Kasumi-1 (cell line): Measurements from ENCODE around the gene KMT2A.

Source experiments
- DNase-seq, 2 experiments: peaks; one replicate each; lab custom pipeline; 2025; lab: John Stamatoyannopoulos, UW

The KMT2A gene

DNA sequence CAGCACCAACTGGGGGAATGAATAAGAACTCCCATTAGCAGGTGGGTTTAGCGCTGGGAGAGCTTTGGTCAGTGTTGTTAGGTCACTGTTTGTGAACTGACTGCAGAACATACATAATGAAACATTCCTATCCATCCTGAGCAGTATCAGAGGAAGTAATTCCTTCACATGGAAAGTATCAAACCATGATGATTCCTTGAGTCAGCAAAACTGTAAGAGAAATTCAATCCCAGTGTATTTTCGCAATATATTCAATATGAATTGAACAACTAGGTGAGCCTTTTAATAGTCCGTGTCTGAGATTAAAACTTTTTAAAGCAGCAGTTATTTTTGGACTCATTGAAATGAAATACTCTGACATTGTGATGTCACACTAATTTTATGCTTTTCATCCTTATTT, 48.1 kb downstream of the KMT2A start:
- DNase-seq = no peak

DNA sequence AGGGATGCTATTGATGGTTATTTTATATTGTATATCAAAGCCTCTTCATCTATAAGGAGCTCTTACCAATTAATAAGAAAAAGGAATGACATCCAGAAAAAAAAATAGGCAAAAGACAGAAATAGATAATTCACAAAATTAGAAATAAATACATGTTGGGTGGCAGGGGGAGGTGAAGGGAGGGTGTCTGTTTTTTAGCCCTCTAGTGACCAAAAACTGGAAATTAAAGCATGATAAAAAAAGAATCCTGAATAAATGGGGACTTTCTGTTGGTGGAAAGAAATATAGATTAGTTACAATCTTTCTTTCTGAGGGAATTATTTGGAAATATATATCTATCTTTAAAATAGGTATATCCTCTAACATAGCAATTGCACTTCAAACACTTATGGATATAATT, 49.0 kb downstream of the KMT2A start:
- peak; percentile 2 to 37 for DNase-seq

DNA sequence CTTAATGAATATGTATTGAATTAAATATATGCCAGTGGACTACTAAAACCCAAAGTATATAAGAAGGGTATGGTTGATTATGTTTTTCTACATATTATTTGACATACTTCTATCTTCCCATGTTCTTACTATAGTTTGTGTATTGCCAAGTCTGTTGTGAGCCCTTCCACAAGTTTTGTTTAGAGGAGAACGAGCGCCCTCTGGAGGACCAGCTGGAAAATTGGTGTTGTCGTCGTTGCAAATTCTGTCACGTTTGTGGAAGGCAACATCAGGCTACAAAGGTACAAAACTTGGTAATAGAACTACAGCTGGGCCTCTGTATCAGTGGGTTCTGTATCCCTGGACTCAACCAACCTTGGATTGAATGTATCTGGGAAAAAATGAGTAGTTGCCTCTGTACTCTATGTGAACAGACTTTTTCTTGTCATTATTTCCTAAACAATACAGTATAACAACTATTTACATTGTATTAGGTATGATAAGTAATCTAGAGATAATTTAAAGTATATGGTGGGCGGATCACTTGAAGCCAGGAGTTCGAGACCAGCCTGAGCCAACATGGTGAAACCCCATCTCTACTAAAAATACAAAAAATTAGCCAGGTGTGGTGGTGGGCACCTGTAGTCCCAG, 52.3 kb downstream of the KMT2A start:
- peak; percentile 91 to 95 for DNase-seq

DNA sequence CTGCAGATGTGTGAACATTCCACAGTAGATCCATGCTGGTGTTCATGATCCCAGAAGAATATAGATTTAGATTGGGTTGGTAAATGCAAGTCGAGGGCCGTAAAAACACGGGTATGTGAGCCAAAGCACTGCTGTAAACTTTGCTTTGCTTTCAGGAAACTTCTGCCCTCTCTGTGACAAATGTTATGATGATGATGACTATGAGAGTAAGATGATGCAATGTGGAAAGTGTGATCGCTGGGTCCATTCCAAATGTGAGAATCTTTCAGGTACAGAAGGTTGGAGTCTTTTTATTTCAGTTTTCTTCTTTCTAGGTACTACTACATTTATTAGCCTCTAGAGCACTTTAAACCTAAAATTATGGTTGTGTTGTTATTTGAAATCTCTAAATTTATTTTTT, 54.7 kb downstream of the KMT2A start:
- no peak for DNase-seq

DNA sequence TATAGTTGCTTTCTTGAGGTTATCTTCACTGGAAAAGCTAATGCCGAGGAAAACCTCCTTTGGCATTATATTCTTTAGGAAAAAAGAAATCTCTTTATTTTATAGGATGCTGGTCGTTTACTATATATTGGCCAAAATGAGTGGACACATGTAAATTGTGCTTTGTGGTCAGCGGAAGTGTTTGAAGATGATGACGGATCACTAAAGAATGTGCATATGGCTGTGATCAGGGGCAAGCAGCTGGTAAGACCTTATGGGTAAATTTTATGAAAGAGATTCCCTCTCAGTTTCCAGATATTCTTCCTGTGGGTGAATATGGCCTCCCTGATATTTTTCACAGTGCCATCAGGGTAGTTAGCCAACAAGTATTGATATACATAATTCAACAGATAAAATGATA, 61.5 kb downstream of the KMT2A start:
- no peak for DNase-seq

DNA sequence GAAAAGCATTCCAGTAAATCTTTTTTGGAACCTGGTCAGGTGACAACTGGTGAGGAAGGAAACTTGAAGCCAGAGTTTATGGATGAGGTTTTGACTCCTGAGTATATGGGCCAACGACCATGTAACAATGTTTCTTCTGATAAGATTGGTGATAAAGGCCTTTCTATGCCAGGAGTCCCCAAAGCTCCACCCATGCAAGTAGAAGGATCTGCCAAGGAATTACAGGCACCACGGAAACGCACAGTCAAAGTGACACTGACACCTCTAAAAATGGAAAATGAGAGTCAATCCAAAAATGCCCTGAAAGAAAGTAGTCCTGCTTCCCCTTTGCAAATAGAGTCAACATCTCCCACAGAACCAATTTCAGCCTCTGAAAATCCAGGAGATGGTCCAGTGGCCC, 66.9 kb downstream of the KMT2A start:
- DNase-seq = no peak

DNA sequence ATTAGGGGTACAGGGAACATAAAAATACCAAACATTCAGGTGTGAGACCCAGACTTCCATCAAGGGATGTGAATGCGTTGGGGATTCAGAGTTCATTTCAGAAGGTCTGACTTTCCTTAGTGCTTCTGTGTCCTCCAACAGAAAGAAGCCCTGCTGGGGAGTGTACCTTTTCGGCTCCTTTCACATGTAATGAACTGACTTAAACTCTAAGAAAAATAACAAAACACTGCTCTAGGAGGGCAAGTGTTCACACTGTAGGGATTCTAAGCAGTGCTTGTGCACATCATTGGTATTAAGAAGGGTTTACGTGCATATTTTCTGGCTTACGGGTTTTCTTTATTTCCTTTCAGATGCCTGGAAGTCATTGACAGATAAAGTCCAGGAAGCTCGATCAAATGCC, 75.3 kb downstream of the KMT2A start:
- DNase-seq = no peak

DNA sequence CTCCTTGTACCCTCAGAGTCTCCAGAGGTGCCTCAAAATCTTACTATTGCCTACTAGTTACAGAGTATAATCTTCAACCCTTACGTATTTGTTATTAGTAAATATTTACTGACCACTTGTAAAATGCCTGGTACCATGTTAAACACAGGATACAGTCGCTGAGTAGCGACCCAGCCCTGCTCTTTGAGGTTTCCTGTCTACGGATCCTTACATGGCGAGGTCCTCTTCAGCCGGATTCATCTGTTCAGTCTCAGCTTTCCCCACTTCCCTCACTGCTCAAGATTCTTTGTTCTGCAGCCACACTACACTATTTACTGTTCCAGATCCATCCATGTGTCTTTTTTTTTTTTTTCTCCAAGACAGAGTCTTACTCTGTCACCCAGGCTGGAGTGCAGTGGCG, 77.8 kb downstream of the KMT2A start:
- peak; percentile 95 to 98 for DNase-seq

DNA sequence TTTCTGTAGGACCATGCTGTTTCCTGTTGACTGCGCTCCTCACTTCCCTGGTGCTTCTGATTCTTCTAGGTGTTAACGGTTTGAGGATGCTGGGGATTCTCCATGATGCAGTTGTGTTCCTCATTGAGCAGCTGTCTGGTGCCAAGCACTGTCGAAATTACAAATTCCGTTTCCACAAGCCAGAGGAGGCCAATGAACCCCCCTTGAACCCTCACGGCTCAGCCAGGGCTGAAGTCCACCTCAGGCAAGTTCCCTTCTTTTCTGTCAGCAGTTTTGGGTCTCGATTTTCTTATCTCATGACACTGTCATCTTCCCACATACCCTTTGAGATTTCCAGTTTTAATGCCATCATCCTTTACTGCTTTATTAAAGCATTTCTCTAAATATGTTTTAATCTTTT, 83.3 kb downstream of the KMT2A start:
- DNase-seq = no peak

DNA sequence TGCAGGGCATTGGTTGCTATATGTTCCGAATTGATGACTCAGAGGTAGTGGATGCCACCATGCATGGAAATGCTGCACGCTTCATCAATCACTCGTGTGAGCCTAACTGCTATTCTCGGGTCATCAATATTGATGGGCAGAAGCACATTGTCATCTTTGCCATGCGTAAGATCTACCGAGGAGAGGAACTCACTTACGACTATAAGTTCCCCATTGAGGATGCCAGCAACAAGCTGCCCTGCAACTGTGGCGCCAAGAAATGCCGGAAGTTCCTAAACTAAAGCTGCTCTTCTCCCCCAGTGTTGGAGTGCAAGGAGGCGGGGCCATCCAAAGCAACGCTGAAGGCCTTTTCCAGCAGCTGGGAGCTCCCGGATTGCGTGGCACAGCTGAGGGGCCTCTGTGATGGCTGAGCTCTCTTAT, 85.6 kb downstream of the KMT2A start:
- DNase-seq = no peak

DNA sequence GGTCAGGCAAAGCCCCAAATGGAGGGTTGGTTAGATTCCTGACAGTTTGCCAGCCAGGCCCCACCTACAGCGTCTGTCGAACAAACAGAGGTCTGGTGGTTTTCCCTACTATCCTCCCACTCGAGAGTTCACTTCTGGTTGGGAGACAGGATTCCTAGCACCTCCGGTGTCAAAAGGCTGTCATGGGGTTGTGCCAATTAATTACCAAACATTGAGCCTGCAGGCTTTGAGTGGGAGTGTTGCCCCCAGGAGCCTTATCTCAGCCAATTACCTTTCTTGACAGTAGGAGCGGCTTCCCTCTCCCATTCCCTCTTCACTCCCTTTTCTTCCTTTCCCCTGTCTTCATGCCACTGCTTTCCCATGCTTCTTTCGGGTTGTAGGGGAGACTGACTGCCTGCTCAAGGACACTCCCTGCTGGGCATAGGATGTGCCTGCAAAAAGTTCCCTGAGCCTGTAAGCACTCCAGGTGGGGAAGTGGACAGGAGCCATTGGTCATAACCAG, 86.3 kb downstream of the KMT2A start:
- DNase-seq = peak; percentile 25 to 28

DNA sequence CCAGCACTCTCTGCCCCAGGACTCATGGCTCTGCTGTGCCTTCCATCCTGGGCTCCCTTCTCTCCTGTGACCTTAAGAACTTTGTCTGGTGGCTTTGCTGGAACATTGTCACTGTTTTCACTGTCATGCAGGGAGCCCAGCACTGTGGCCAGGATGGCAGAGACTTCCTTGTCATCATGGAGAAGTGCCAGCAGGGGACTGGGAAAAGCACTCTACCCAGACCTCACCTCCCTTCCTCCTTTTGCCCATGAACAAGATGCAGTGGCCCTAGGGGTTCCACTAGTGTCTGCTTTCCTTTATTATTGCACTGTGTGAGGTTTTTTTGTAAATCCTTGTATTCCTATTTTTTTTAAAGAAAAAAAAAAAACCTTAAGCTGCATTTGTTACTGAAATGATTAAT, 88.1 kb downstream of the KMT2A start:
- no peak for DNase-seq

DNA sequence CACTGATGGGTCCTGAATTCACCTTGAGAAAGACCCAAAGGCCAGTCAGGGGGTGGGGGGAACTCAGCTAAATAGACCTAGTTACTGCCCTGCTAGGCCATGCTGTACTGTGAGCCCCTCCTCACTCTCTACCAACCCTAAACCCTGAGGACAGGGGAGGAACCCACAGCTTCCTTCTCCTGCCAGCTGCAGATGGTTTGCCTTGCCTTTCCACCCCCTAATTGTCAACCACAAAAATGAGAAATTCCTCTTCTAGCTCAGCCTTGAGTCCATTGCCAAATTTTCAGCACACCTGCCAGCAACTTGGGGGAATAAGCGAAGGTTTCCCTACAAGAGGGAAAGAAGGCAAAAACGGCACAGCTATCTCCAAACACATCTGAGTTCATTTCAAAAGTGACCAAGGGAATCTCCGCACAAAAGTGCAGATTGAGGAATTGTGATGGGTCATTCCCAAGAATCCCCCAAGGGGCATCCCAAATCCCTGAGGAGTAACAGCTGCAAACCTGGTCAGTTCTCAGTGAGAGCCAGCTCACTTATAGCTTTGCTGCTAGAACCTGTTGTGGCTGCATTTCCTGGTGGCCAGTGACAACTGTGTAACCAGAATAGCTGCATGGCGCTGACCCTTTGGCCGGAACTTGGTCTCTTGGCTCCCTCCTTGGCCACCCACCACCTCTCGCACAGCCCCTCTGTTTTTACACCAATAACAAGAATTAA, 88.6 kb downstream of the KMT2A start:
- peak; percentile 25 to 35 for DNase-seq

DNA sequence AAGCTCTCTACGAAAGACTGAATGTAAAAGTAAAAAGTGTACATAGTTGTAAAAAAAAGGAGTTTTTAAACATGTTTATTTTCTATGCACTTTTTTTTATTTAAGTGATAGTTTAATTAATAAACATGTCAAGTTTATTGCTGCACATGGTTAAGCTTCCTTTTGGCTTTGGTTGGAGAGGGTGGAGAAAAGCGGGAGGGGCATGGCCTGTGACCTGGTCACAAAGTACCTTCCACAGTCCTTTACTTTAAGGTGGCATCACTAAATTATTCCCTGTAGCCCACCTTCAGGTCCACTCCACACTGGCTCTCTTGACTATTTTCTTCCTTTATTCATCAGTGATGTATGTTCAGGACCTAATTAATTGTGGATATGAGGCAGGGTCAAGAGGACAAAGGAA, 90.4 kb downstream of the KMT2A start:
- DNase-seq = no peak

DNA sequence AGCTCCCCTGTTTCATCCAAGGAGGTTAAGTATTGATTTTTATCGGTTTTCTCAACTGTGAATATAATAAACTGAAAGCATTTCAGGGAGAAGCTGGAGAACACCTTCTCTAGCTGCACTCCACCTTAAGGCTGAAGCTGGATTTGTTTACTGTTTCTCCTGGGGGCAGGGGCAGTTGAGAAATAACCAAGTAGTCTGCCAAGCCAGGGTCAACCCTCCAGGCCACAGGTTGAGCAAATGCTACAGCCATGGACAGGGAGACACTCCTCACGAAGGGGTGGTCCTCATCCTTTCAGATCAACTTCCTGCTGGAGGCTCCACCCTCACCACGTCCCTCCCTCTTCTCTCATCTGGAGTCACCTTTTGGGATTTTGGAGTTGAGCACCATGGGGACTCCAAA, 90.8 kb downstream of the KMT2A start, which contains the start of gene TTC36:
Gene TTC36 (plus strand): TSS at position 366 of the 400 bp plus-strand sequence. CDS start 21 bp downstream, at position 387.
- no peak for DNase-seq

DNA sequence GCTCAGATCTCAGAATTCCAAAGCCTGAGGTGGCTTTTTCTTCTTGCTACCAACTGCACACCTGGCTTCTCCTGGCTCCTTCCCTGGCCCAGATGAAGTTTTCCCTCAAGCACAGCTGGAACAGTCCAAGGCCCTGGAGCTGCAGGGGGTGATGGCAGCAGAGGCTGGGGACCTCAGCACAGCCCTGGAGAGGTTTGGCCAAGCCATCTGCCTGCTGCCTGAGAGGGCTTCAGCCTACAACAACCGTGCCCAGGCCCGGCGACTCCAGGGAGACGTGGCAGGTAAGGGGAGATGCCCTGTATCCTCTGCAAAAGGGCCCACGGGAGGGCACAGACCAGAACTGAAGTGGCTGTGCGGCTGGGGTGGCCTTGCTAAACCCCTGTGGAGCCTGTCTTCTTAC, 92.2 kb downstream of the KMT2A start:
- DNase-seq = no peak

DNA sequence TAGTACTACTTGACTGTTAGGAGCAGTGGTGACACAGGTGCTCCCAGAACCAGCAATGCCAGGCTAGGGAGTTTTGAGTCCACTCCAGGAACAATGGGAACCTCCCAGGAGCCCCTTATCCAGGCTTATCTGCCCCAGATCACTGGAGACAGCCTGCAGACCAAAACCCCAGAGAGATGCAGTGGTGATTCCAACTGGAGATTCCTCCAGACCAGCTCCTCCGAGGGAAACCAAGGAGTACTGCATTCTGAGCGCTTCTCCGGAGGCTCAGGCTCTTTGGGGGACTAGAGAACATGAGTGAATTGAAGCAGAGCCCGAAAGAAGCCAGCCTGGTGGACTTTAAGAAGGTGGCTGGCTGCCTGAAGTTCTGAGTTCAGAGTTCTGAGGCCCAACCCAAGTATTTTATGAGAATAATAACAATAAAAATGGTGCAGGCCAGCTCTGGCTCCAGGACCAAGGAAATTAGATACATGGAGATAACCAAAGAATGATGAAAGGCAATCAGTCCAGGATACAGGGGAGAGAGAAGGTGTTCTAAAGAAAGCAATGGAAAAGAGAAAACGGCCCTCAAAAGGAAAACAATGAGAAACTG, 93.4 kb downstream of the KMT2A start:
- DNase-seq = no peak

DNA sequence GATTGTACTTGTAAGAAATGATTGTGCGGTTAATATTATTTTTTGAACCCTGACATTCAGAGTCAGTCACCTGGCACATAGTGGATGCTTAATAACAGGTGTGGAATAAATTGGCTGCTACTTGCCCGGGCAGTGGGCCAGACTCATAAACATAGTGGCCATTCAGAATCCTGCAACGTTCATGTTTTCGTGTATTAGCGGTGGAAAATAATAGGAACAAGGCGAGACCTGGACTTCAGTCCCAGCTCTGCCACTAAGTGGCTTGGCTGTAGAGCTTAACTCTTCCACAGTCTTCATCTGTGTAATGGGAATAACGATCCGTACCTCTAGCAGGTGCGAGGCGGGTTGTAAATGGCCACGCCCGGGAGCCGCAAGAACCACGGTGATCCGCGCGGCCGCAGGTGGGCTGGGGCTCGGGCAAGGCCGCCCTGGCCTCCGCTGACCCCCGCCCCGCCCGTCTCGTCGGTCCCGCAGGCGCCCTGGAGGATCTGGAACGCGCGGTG, 93.9 kb downstream of the KMT2A start:
- no peak for DNase-seq

DNA sequence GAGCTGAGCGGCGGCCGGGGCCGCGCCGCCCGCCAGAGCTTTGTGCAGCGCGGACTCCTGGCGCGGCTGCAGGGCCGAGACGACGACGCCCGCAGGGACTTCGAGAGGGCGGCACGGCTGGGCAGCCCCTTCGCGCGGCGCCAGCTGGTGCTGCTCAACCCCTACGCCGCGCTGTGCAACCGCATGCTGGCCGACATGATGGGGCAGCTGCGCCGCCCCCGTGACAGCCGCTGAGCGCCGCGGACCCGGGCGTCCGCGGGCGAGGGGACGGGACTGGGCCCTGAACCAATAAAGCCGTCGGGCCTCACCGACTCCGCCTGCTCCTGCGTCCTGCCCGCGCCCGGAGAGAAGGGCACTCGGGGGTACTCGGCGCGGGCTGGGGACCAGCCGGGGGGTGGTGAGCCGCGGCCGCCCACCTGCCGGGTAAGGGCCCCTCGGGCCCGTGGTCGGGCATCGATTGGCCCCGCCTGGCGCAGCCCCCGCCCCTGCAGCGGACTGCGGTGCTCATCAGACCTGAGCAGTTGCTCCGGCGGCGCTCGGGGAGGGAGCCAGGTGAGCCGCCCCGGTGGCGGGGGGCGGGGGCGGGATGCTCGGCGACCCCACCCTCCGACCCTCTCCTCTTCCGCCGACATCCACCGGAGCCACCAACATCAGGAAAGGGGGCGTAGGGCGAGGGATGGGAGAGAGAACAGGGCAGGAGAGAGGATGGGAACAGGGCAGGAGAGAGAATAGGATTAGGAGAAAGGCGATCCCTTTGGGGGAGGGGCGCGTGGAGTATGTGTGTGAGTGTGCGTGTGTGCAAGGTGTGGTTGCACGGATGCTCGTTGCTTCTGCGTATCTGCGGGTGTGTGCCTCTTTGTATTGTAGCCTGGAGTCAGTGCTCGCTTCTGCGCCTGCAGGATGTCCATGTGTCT, 94.6 kb downstream of the KMT2A start, which contains the start of gene TMEM25:
Gene TMEM25 (plus strand): TSS at position 510 of the 914 bp plus-strand sequence. CDS start 610 bp downstream, outside the sequence.
- DNase-seq = no peak

DNA sequence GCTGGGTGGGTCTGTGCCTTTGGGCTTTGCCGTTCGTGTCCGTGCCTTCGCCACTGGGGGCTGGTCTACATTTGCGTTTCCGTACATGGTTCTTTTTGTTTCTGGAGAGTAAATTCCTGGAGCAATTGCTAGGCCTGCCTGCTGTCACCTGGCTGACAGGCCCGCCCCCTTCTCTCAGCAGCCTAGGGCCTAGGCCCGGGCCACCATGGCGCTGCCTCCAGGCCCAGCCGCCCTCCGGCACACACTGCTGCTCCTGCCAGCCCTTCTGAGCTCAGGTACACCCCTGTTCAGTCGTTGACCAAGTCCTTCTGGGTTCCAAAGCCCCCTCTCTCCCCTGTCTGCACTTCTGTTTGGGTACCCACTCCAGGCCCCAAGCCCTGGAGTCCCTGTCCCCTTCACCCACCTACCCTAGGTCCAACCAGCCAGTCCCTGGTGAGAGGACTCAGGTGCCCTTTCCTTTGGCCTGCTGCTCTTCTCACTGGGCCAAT, 95.3 kb downstream of the KMT2A start:
- DNase-seq = no peak

DNA sequence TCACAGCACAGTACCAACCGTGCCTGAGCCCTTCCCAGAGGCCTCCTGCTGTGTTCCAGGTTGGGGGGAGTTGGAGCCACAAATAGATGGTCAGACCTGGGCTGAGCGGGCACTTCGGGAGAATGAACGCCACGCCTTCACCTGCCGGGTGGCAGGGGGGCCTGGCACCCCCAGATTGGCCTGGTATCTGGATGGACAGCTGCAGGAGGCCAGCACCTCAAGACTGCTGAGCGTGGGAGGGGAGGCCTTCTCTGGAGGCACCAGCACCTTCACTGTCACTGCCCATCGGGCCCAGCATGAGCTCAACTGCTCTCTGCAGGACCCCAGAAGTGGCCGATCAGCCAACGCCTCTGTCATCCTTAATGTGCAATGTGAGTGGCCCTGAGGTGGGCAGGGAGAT, 95.8 kb downstream of the KMT2A start:
- DNase-seq = no peak
